ENCODE measurements around the gene NHSL1.

Gene NHSL1

DNA sequence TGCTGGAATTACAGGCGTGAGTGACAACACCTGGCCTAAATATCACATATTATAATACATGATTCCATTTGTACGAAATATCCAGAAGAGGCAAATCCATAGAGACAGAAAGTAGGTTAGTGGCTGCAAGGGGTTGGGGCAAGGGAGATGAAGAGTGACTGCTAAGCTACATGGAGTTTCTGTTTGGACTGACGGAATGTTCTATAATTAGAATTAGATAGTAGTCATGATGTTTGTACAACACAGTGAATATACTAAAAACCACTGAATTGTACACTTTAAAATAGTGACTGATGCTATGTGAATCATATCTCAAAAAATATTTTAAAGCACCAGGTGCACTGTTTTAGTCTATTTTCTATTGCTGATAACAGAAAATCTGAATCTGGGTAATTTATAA lies 99.0 kb downstream of the NHSL1 start:
- no peak for DNase-seq

DNA sequence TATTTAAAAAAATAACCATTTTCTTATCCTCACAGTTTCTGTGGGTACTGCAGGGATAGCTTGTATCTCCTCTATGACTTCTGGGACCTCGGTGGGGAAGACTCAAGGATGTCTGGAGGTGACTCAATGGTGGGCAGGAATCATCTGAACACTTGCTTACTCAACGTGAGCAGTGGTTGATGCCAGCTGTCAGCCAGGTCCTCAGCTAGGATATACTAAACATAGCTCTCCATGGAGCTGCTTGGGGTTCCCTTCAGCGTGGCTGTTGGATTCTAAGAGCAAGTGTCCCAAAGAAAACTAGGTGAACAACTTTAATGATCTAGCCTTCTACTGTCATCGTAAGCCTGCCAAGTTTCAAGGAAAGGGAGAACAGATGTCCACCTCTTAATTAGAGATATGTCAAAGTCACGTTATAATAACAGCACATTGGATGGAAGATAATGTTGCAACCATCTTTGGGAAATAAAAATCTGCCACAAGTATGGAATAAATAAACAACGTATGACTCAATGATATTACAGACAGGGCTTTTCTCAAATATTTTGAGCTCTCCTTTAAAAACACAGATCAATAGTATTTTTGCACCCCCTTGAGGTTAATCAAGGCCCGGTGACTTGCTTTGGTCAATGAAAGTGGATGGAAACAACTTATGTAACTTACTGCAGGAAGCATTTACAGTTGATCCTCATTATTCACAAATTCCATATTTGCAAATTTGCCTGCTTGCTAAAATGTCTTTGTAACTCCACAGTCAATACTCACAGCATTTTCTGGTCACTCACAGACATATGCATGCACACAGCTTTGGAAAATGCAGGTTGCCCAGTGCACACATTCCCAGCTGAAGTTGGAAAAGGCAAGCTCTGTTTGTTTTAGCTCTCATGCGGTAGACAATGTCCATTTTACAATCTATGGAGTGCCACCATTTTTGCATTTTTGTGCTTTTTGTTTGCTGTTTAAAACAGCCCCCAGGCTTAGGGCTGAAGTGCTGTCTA lies 101.9 kb downstream of the NHSL1 start:
- DNase-seq: no peak

DNA sequence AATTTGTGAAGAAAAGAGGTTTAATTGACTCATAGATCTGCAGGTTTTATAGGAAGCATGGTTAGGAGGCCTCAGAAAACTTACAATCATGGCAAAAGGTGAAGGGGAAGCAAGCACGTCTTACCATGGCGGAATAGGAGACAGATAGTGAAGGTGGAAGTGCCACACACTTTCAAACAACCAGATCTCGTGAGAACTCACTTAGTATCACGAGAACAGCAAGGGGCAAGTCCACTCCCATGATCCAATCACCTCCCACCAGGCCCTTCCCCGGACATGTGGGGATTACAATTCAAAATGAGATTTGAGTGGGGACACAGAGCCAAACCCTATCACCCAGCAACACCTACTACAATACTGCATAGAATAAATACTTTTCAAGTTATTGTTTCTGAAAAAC lies 102.6 kb downstream of the NHSL1 start:
- DNase-seq: no peak

DNA sequence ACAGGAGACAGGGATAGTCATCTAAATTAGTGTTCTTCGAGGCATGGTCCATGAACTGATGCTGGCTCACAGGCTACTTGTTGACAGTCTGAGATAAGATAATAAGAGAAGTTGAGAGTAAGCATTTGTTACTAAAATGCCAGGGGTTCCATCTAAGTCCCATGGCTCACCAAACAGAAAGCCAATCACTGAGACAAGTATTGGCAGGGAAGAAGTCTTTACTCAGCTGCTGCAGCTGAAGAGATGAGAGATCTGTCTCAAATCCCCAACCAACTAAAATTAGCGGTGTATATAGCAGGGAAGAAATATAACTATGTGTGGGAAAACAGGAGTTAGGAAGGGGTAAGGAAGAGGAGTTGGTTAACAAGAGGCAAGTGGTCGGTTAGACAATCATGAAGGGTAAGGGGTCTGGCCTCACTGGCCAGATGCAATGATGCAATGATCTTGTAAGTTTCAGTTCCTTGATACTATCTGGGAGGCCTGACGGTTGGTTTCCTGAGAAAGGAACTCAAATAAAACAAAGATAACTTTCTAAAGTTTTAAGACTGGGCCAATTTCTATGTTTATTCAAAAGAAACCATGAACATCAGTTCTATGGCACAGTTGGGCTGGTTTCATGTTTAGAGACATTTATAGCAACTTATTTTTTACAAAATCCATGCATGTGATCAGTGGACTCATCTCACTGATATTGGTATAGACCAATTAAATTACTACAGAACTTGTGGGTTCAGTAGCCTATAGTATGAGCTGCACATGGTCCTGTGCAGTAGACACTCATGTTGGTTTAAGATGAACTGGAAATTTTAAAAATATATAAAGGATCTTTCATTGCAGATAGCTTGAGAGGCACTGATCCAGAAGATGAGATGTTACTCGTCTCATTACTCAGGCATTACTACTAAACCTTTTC lies 105.2 kb downstream of the NHSL1 start:
- DNase-seq: no peak

DNA sequence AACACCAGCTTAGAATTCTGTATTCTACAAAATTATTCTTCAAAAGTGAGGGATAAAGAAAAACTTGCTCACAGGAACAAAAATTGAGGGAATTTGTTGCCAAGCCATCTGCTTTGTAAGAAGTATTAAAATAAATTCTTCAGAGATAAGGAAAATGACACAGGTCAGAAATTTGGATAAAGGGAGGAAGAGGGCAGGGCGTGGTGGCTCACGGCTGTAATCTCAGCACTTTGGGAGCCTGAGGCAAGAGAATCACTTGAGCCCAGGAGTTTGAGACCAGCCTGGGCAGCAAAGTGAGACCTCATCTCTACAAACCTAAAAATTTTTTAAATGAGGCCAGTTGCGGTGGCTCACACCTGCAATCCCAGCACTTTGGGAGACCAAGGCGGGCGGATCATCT lies 109.7 kb downstream of the NHSL1 start:
- DNase-seq: no peak

DNA sequence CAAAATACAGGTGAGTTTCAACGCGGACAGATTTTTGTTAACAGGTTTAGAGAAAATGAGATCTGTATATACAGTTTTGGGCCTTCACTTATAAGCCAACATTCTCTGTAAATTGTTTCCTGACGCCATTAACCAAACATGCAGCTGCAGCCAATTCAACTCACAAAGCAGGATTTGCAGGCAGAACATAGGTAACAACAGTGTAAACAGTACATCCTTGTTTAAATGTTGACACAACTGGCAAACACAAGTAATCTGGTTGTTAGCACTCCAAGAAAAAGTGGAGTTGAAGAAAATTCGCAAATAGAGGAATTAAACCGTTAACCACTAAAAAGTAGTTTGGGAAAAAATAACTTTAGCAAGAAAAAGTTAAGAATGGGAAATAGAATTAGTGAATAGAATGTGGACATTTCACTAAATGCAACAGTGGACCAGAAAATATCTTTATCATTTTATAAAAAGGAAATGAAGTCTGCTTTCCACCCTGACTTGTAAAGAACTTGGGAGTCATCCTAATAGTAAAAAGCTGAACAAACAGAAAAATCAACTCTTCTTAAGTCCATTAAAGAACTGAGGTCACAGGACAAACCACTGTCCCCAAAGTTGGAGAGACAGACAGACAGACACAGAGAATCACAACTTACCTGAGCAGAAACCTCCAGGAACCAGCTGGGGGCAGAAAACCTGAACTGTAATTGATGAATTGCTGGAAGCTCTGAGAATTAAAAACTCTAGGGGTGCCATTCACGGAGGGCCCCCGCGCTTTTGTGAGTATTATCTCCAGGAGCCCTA lies 111.5 kb downstream of the NHSL1 start:
- DNase-seq: no peak

DNA sequence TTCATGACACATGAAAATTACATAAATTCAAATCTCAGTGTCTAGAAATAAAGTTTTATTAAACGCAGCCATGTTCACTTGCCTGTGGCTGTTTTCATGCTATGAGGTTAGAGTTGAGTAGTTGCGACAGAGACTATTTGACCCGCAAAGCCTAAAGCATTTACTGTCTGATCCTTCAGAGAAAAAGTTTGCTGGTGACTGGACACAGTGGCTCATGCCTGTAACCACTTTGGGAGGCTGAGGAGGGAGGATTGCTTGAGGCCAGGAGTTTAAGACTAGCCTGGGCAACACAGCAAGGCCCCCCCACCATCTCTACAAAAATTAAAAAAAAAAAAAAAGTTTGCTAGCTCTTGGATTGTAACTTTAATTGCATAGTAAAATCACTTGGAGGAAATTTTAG lies 112.4 kb downstream of the NHSL1 start:
- DNase-seq: no peak

DNA sequence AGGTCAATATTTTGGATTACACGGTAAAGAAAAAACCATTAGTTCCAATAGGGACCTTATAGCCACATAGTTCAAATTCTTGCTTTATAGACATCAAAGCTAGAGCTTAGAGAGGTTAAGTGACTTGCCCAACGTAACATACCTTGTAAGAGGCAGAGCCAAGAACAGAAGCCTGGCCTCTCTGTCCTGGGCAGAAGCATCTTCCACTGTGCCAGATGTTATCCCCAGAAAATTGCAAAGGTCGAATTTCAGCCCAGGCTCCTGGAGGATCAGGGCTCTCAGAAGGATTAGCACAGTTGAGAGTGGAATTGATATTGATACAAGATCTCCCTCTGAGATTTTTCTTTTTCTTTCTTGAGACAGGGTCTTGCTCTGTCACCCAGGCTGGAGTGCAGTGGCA lies 115.5 kb downstream of the NHSL1 start:
- no peak for DNase-seq

- DNase-seq: no peak
Observed at GRCh38 chr6:138382498-138383265, 116.6 kb downstream of the NHSL1 start.

DNA sequence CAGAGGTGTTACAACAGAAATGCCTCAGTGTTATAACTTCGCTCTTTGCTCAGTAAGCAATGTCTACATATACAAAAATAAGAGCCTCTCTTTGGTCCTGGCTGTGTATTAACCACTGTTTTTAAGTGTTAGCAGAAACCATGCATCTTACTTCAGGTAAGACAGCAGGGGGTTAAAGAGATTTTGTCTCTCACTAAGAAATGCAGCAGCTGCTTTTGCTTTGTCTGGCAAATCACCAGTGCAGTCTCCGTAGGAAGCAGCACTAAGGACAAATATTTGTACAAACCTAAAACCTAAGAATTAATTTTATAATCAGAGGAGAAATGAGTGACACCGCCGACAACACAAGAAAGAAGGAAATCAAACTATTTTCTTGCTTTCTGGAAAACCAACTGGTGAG lies 120.8 kb downstream of the NHSL1 start:
- no peak for DNase-seq

GRCh38 chr6:138377844-138378243 lies 121.5 kb downstream of the NHSL1 start, which contains the start of gene SMIM28:
TSS of gene SMIM28 (plus strand) at chr6:138377905. CDS start at chr6:138378073, 168 bp downstream.
- no peak for DNase-seq

- DNase-seq: no peak
Observed at GRCh38 chr6:138377042-138377441, 122.3 kb downstream of the NHSL1 start.

DNA sequence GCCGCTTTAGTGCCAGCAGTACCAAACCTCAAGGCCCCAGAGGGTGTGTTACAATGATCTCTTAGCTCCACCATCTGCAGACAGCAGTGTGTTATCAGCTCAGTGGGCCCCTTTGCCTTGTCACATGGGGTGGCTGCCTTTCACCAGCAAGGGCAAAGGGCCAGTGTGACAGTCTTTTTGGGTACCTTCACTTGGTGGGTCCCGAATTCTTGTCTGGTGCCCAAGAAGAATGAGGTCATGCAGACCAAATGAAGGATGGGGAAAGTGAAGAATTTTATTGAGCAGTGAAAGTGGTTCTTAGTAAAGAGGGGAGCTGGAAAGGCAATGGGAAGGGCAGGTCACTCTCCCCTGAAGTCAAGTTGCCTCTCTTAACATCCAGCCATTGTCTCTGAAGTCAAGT lies 124.5 kb downstream of the NHSL1 start:
- DNase-seq: no peak

GRCh38 chr6:138374230-138374629 lies 125.1 kb downstream of the NHSL1 start:
- DNase-seq: no peak

GRCh38 chr6:138372711-138373463 lies 126.4 kb downstream of the NHSL1 start:
- no peak for DNase-seq

Measured in NK-92 treated with Interleukin-12 subunit alpha and Interleukin-12 subunit beta, amount 100 ng/mL, for 24 hours (cell line).